Neutrophil (primary cell): ENCODE data around the gene CDNF.

Source experiments
- H3K27ac ChIP-seq: fragments of 200-600 bp; sonication (generic); 2 replicates; pipeline ENCODE4 v1.5.1; 2016; ENCODE audit warnings: mild to moderate bottlenecking, moderate library complexity
- H3K27me3 ChIP-seq: fragments of 200-600 bp; sonication (generic); 2 replicates; pipeline ENCODE4 v1.6.0; 2016; ENCODE audit warnings: mild to moderate bottlenecking
- H3K36me3 ChIP-seq: fragments of 200-600 bp; sonication (generic); 2 replicates; pipeline ENCODE4 v1.5.1; 2017
- H3K4me1 ChIP-seq, 2 experiments: fragments of 200-600 bp in 1 of 2; sonication (generic) in 1 of 2; 1 replicate in 1 of 2; 2 replicates in 1 of 2; pipeline versions ENCODE4 v1.5.1 to v1.6.1; 2013 to 2016; ENCODE audit warnings: low read depth in 1 of 2, low read length in 1 of 2, mild to moderate bottlenecking in 1 of 2, moderate library complexity in 1 of 2; ENCODE audit not compliant: control insufficient read depth in 1 of 2, insufficient read depth in 1 of 2
- H3K4me3 ChIP-seq, 2 experiments: fragments of 200-600 bp in 1 of 2; sonication (generic) in 1 of 2; 1 replicate in 1 of 2; 2 replicates in 1 of 2; pipeline ENCODE4 v1.5.1; 2013 to 2016; ENCODE audit warnings: low read depth in 1 of 2, low read length in 1 of 2, mild to moderate bottlenecking in 1 of 2, moderate library complexity in 1 of 2
- H3K9me3 ChIP-seq: fragments of 200-600 bp; sonication (generic); 2 replicates; pipeline ENCODE4 v1.5.1; 2016
- CTCF ChIP-seq: fragments of 200-600 bp; sonication (generic); IDR thresholded peaks from 2 replicates; pipeline ENCODE4 v1.5.1; 2016; ENCODE audit warnings: antibody characterized with exemption

CDNF gene

GRCh38 chr10:14860791-14861190 lies 23.0 kb upstream of the CDNF start:
- no peak for TF ChIP-seq CTCF
- H3K36me3 ChIP-seq = peaks cover 8% of the 10 kb centered on the region
- no peak overlapping the region for H3K4me3 ChIP-seq
- no peak overlapping the region for H3K27ac ChIP-seq
- no peaks in the 10 kb centered on the region for H3K9me3 ChIP-seq
- peaks cover 9% of the 10 kb centered on the region in 2 experiments for H3K4me1 ChIP-seq
- H3K27me3 ChIP-seq = no peaks in the 10 kb centered on the region

- peaks cover 14% of the 10 kb centered on the region for H3K36me3 ChIP-seq
- H3K4me1 ChIP-seq = peaks cover 9% of the 10 kb centered on the region in 2 experiments
- H3K27me3 ChIP-seq = no peaks in the 10 kb centered on the region
- H3K4me3 ChIP-seq = no peak overlapping the region
- no peak for TF ChIP-seq CTCF
- H3K9me3 ChIP-seq = no peaks in the 10 kb centered on the region
- H3K27ac ChIP-seq = no peak overlapping the region
Measured at GRCh38 chr10:14859775-14860174, 21.9 kb upstream of the CDNF start.

- TF ChIP-seq CTCF = no peak
- Histone ChIP-seq H3K4me1 (peaks cover 9% of the 10 kb centered on the region in 2 experiments), H3K4me3 (no peak overlapping the region), H3K9me3 (no peaks in the 10 kb centered on the region), H3K27me3 (no peaks in the 10 kb centered on the region), H3K27ac (no peak overlapping the region), H3K36me3 (peaks cover 14% of the 10 kb centered on the region)
Measured at GRCh38 chr10:14859043-14859442, 21.2 kb upstream of the CDNF start.

GRCh38 chr10:14858338-14858960 lies 20.6 kb upstream of the CDNF start:
- no peak for TF ChIP-seq CTCF
- Histone ChIP-seq H3K4me3 (no peak overlapping the region), H3K36me3 (peaks cover 14% of the 10 kb centered on the region), H3K27ac (no peak overlapping the region), H3K4me1 (peaks cover 9% of the 10 kb centered on the region in 2 experiments), H3K27me3 (no peaks in the 10 kb centered on the region), H3K9me3 (no peaks in the 10 kb centered on the region)

GRCh38 chr10:14855453-14855852 lies 17.6 kb upstream of the CDNF start:
- TF ChIP-seq CTCF = no peak
- Histone ChIP-seq H3K4me3 (no peak overlapping the region), H3K27me3 (no peaks in the 10 kb centered on the region), H3K4me1 (peaks cover 9% of the 10 kb centered on the region in 2 experiments), H3K27ac (no peak overlapping the region), H3K9me3 (no peaks in the 10 kb centered on the region), H3K36me3 (peaks cover 21% of the 10 kb centered on the region)

GRCh38 chr10:14852236-14852635 lies 14.4 kb upstream of the CDNF start:
- no peaks in the 10 kb centered on the region for H3K4me1 ChIP-seq
- no peak for TF ChIP-seq CTCF
- H3K27ac ChIP-seq = no peak overlapping the region
- H3K4me3 ChIP-seq = no peak overlapping the region
- no peaks in the 10 kb centered on the region for H3K27me3 ChIP-seq
- peaks cover 32% of the 10 kb centered on the region for H3K36me3 ChIP-seq
- no peaks in the 10 kb centered on the region for H3K9me3 ChIP-seq
